Large intestine (tissue), 3 donors: ENCODE measurements around the gene HSP90AB1. TPM values are rescaled to one million over a fixed set of nuclear protein-coding genes. Genes with fewer than 3 reads are reported as not detected.

Experiments
- DNase-seq, 2 donors: peaks; one replicate each; pipeline versions ENCODE4 v3.0.0 to v3.0.0-alpha.2; 2013
- H3K27ac ChIP-seq: one replicate; pipeline ENCODE4 v1.5.1; 2013; ENCODE audit warnings: low read length
- H3K27me3 ChIP-seq: 2 replicates; pipeline ENCODE4 v1.6.1; 2013; ENCODE audit warnings: low read length; ENCODE audit not compliant: control insufficient read depth, insufficient read depth
- H3K36me3 ChIP-seq: 2 replicates; pipeline ENCODE4 v1.6.1; 2013; ENCODE audit warnings: low read length; ENCODE audit not compliant: control insufficient read depth, insufficient read depth
- H3K4me1 ChIP-seq: one replicate; pipeline ENCODE4 v1.6.1; 2013; ENCODE audit warnings: low read length; ENCODE audit not compliant: control insufficient read depth, insufficient read depth
- H3K4me3 ChIP-seq: one replicate; pipeline ENCODE4 v1.5.1; 2013; ENCODE audit warnings: low read length
- H3K9me3 ChIP-seq: one replicate; pipeline ENCODE4 v1.6.1; 2013; ENCODE audit warnings: mild to moderate bottlenecking, low read depth, low read length, moderate library complexity; ENCODE audit not compliant: control insufficient read depth
- WGBS: methylation state at CpG from one replicate; pipeline ENCODE4 v1.1.5; 2013; ENCODE audit warnings: low lambda C conversion rate; ENCODE audit not compliant: insufficient coverage; 5-methylcytosine and 5-hydroxymethylcytosine counted together
- polyA plus RNA-seq: library from polyadenylated mRNA; unstranded; fragments of 120-200 nt; gene quantifications from one replicate; pipeline ENCODE4 v1.2.1, GENCODE V29; 2013

The HSP90AB1 gene
- polyA plus RNA-seq, 1 donor: 830 TPM

GRCh38 chr6:44263354-44264100 lies 16.6 kb downstream of the HSP90AB1 start:
- H3K4me3 ChIP-seq: peak overlapping the region; percentile 90
- peak; percentile 57 to 73 for DNase-seq
- H3K27me3 ChIP-seq: peaks cover 5% of the 10 kb centered on the region
- H3K27ac ChIP-seq: no peak overlapping the region
- H3K4me1 ChIP-seq: peaks cover 30% of the 10 kb centered on the region
- peaks cover 32% of the 10 kb centered on the region for H3K36me3 ChIP-seq
- WGBS: no CpG with 5 or more reads among the region's 9 CpGs
- peaks cover 4% of the 10 kb centered on the region for H3K9me3 ChIP-seq

- Histone ChIP-seq H3K9me3 (peaks cover 4% of the 10 kb centered on the region), H3K36me3 (peaks cover 24% of the 10 kb centered on the region), H3K4me1 (peaks cover 30% of the 10 kb centered on the region), H3K4me3 (peak overlapping the region; percentile 90), H3K27ac (peak overlapping the region; percentile 73), H3K27me3 (peaks cover 14% of the 10 kb centered on the region)
- no CpG with 5 or more reads among the region's 13 CpGs for WGBS
- no peak for DNase-seq
Measured at GRCh38 chr6:44264154-44265006, 17.5 kb downstream of the HSP90AB1 start.

GRCh38 chr6:44265007-44265721 lies 18.3 kb downstream of the HSP90AB1 start, which contains the start of gene NFKBIE:
NFKBIE (minus strand) TSS chr6:44265551; CDS start chr6:44265346, 205 bp downstream.
- 0% methylated on average over 1 of the region's 72 CpGs for WGBS
- H3K36me3 ChIP-seq: peaks cover 18% of the 10 kb centered on the region
- H3K4me3 ChIP-seq: peak within 1 kb of the TSS; percentile 90
- peaks cover 22% of the 10 kb centered on the region for H3K27me3 ChIP-seq
- H3K27ac ChIP-seq: peak within 1 kb of the TSS; percentile 73
- peaks cover 4% of the 10 kb centered on the region for H3K9me3 ChIP-seq
- H3K4me1 ChIP-seq: peaks cover 30% of the 10 kb centered on the region
- peak; percentile 90 to 92 for DNase-seq

- 3% methylated on average over 3 of the region's 17 CpGs for WGBS
- Histone ChIP-seq H3K4me3 (no peak overlapping the region), H3K36me3 (peaks cover 14% of the 10 kb centered on the region), H3K27ac (no peak overlapping the region), H3K9me3 (peaks cover 4% of the 10 kb centered on the region), H3K4me1 (peaks cover 30% of the 10 kb centered on the region), H3K27me3 (peaks cover 22% of the 10 kb centered on the region)
- DNase-seq: no peak
Measured at GRCh38 chr6:44265722-44266233, 18.9 kb downstream of the HSP90AB1 start.

GRCh38 chr6:44266347-44266746 lies 19.4 kb downstream of the HSP90AB1 start:
- Histone ChIP-seq H3K27ac (no peak overlapping the region), H3K36me3 (peaks cover 11% of the 10 kb centered on the region), H3K9me3 (peaks cover 4% of the 10 kb centered on the region), H3K27me3 (peaks cover 27% of the 10 kb centered on the region), H3K4me3 (no peak overlapping the region), H3K4me1 (peaks cover 30% of the 10 kb centered on the region)
- no CpG with 5 or more reads among the region's 3 CpGs for WGBS
- DNase-seq: no peak

GRCh38 chr6:44267252-44267651 lies 20.4 kb downstream of the HSP90AB1 start:
- Histone ChIP-seq H3K9me3 (peaks cover 4% of the 10 kb centered on the region), H3K4me3 (no peak overlapping the region), H3K36me3 (peaks cover 3% of the 10 kb centered on the region), H3K4me1 (peaks cover 27% of the 10 kb centered on the region), H3K27ac (no peak overlapping the region), H3K27me3 (peaks cover 36% of the 10 kb centered on the region)
- DNase-seq: no peak
- WGBS: no CpG with 5 or more reads among the region's 10 CpGs

GRCh38 chr6:44268095-44268628 lies 21.3 kb downstream of the HSP90AB1 start:
- peak; percentile 46 to 66 for DNase-seq
- no peaks in the 10 kb centered on the region for H3K36me3 ChIP-seq
- peaks cover 4% of the 10 kb centered on the region for H3K9me3 ChIP-seq
- H3K27me3 ChIP-seq: peaks cover 45% of the 10 kb centered on the region
- H3K4me1 ChIP-seq: peaks cover 17% of the 10 kb centered on the region
- WGBS: no CpG with 5 or more reads among the region's 5 CpGs
- H3K4me3 ChIP-seq: no peak overlapping the region
- H3K27ac ChIP-seq: no peak overlapping the region

- H3K36me3 ChIP-seq: no peaks in the 10 kb centered on the region
- H3K9me3 ChIP-seq: peaks cover 4% of the 10 kb centered on the region
- H3K4me1 ChIP-seq: peaks cover 6% of the 10 kb centered on the region
- no peak overlapping the region for H3K27ac ChIP-seq
- WGBS: no CpG with 5 or more reads among the region's 1 CpG
- H3K27me3 ChIP-seq: peaks cover 57% of the 10 kb centered on the region
- no peak for DNase-seq
- H3K4me3 ChIP-seq: no peak overlapping the region
Measured at GRCh38 chr6:44269178-44269920, 22.4 kb downstream of the HSP90AB1 start.

- no peaks in the 10 kb centered on the region for H3K4me1 ChIP-seq
- H3K27ac ChIP-seq: no peak within 1 kb of the TSS
- WGBS: no CpG with 5 or more reads among the region's 29 CpGs
- peaks cover 1% of the 10 kb centered on the region for H3K9me3 ChIP-seq
- no peaks in the 10 kb centered on the region for H3K36me3 ChIP-seq
- H3K27me3 ChIP-seq: peaks cover 62% of the 10 kb centered on the region
- no peak for DNase-seq
- H3K4me3 ChIP-seq: no peak within 1 kb of the TSS
Measured at GRCh38 chr6:44269921-44270525, 23.1 kb downstream of the HSP90AB1 start, which contains the start of gene TMEM151B. TMEM151B (plus strand) TSS chr6:44270450; CDS start chr6:44270743, 293 bp downstream.
